ENCODE measurements around the gene LIMS2.

GRCh38 chr2:127607399-127607908 is 67.9 kb downstream of the LIMS2 start:
- TF ChIP-seq CTCF (IDR thresholded peaks at IDR 0.05) (no peak), ZFX (IDR thresholded peaks at IDR 0.05; ENCODE audit: borderline replicate concordance) (no peak)
